Measurements from ENCODE around the gene EDDM3A. TPM values are rescaled to one million over a fixed set of nuclear protein-coding genes. Genes with fewer than 3 reads are reported as not detected.

The EDDM3A gene, protein sequence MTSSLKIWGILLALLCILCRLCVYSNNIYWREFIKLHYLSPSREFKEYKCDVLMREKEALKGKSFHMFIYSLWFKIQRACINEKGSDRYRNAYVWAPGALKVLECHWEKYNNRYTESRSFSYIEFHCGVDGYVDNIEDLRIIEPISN
- total RNA-seq (2014; rRNA removed; shearing (Covaris generic)) (not detected in 2 replicates), total RNA-seq (2022) (not detected in 2 replicates), Bru-seq, nascent RNA (not detected), BruChase-seq, experiment 1, labeled RNA remaining after a 6-hour chase (not detected), BruChase-seq, experiment 2, labeled RNA remaining after a 2-hour chase (not detected)
- long read RNA-seq: 0 reads

DNA sequence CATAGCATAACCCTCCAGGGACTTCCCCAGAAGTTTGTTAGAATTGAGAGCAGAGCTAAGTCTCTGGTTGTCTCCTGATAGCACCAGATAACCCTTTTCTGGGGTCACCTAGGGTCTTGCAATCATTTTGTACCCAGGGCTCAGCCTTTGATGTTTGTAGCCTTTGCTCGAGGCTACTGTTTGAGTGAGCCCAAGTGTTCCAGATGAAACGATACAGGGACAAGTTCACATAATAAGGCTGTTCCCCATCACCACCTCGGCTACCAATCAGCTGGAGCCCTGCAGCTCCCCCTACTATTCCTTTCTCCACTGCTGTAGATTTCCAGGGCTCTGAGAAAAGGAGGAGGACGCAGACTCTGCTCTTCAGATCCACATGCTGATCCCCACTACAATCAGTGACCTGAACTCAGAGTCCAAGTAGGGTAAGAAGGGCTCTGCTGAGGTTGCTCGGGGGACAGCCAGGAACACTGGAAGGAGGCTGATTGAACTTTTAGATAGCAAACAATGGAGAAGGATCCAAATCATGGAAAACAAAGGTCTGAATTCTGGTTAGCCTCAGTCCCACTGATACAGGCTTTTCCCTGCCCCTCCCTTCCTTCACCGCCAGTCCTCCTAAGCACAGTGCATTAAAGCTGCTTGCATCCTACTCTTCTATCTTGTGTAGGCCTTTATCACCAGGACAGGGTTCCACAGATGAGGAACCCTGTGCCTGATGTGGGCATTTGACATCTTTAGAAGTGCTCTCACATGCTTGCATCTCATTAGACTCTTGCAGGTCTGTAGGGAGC, at the start of gene EDDM3A:
TSS of gene EDDM3A (plus strand) at position 317 of the 788 bp plus-strand sequence. CDS start 1,694 bp downstream, outside the sequence.
- Histone ChIP-seq H2AFZ (ENCODE audit: low read length) (no peak within 1 kb of the TSS), H4K20me1 (ENCODE audit: insufficient read depth, low read length) (no peaks in the 10 kb centered on the region), H3K4me1 (ENCODE audit: insufficient read depth, low read length, poor library complexity, severe bottlenecking) (no peaks in the 10 kb centered on the region), H3K9me2 (ENCODE audit: insufficient read depth, low read length) (no peaks in the 10 kb centered on the region), H3K27ac (ENCODE audit: low read depth, low read length, poor library complexity, severe bottlenecking) (no peak within 1 kb of the TSS), H3K4me3 (ENCODE audit: low read depth, low read length, poor library complexity, severe bottlenecking) (no peak within 1 kb of the TSS), H3K9me3 (ENCODE audit: low read length) (no peaks in the 10 kb centered on the region), H3K4me2 (ENCODE audit: low read length) (no peak within 1 kb of the TSS), H3K36me3 (ENCODE audit: insufficient read depth, low read length) (no peaks in the 10 kb centered on the region), H3K79me2 (ENCODE audit: insufficient read depth, low read depth, low read length) (no peaks in the 10 kb centered on the region)
- no TSS peak for BruUV-seq (replicated peaks)
- POLR2A ChIA-PET: interaction anchor here (0.7 kb wide), 1 partner anchor 72 kb away, joined by 4 read pairs; no protein-coding TSS in a partner anchor
- DNase-seq (ENCODE audit: low spot score): no peak
- TF ChIP-seq, protein P1, sequence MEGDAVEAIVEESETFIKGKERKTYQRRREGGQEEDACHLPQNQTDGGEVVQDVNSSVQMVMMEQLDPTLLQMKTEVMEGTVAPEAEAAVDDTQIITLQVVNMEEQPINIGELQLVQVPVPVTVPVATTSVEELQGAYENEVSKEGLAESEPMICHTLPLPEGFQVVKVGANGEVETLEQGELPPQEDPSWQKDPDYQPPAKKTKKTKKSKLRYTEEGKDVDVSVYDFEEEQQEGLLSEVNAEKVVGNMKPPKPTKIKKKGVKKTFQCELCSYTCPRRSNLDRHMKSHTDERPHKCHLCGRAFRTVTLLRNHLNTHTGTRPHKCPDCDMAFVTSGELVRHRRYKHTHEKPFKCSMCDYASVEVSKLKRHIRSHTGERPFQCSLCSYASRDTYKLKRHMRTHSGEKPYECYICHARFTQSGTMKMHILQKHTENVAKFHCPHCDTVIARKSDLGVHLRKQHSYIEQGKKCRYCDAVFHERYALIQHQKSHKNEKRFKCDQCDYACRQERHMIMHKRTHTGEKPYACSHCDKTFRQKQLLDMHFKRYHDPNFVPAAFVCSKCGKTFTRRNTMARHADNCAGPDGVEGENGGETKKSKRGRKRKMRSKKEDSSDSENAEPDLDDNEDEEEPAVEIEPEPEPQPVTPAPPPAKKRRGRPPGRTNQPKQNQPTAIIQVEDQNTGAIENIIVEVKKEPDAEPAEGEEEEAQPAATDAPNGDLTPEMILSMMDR (conservative IDR thresholded peaks at IDR 0.05; ENCODE audit: low read length): no peak
- no peak for TF ChIP-seq EZH2phosphoT487 (IDR thresholded peaks at IDR 0.05; ENCODE audit: borderline replicate concordance, low read depth, low read length)
- CTCF ChIA-PET (ENCODE audit: unreplicated experiment): no interaction called here
- intact Hi-C loops (cut with micrococcal nuclease; ENCODE audit: unreplicated experiment): no loop called here

DNA sequence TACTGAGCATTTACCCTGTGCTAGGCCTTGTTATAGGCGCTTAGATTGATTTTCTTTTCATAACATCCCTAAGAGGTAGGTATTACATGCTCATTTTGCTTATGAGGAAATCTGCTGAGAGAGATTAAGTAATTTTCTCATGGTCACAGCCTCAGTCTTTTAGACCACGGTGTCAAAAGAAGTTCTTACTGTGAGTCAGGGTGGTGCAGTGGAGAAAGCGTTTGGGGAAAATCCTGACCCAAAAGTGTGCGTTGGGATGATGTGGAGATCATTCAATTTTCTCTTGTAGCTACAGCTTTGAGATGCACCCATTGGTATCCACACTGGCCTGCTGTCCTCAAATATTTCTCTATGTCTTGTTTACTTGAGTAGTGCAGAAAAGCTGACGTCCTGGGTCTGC, 48.9 kb upstream of the EDDM3A start:
- TF ChIP-seq, protein P1 (conservative IDR thresholded peaks at IDR 0.05; ENCODE audit: low read length): no peak
- TF ChIP-seq EZH2phosphoT487 (IDR thresholded peaks at IDR 0.05; ENCODE audit: borderline replicate concordance, low read depth, low read length): no peak
- Histone ChIP-seq H4K20me1 (ENCODE audit: insufficient read depth, low read length) (no peaks in the 10 kb centered on the region), H3K9me2 (ENCODE audit: insufficient read depth, low read length) (no peaks in the 10 kb centered on the region), H3K36me3 (ENCODE audit: insufficient read depth, low read length) (no peaks in the 10 kb centered on the region), H3K4me1 (ENCODE audit: insufficient read depth, low read length, poor library complexity, severe bottlenecking) (no peaks in the 10 kb centered on the region), H3K79me2 (ENCODE audit: insufficient read depth, low read depth, low read length) (no peaks in the 10 kb centered on the region), H3K4me3 (ENCODE audit: low read depth, low read length, poor library complexity, severe bottlenecking) (no peak overlapping the region), H3K9me3 (ENCODE audit: low read length) (no peaks in the 10 kb centered on the region), H3K27ac (ENCODE audit: low read depth, low read length, poor library complexity, severe bottlenecking) (no peak overlapping the region), H3K4me2 (ENCODE audit: low read length) (no peak overlapping the region), H2AFZ (ENCODE audit: low read length) (no peak overlapping the region)
- DNase-seq (ENCODE audit: low spot score): no peak
- BruUV-seq (replicated peaks): no TSS peak
- ChIA-PET POLR2A (interaction anchor here (0.5 to 0.8 kb wide), 3 partner anchors 83 to 180 kb away, joined by 3 to 4 read pairs (median 3); no protein-coding TSS in a partner anchor), CTCF (ENCODE audit: unreplicated experiment) (no interaction called here)
- intact Hi-C loops (cut with micrococcal nuclease; ENCODE audit: unreplicated experiment): loop anchor here (1.0 to 5.0 kb wide), 3 partner anchors 159 to 275 kb away; no protein-coding TSS in a partner anchor

Data from OCI-LY7 (cell line).